WTC11 (cell line): Measurements from ENCODE around the gene WIPF3. TPM values are rescaled to one million over a fixed set of nuclear protein-coding genes. Genes with fewer than 3 reads are reported as not detected.
"Not testable (repeated sequence)": the region's sequence is repeated elsewhere in the genome, so short reads cannot be mapped to it uniquely, and the experiment has no call there.

Experiments used
- ATAC-seq: fragments of 200-7000 bp; cut with Tn5 transposase; 2 replicates; pipeline ENCODE4 v1.10.0; 2021; ENCODE audit warnings: mild to moderate bottlenecking, moderate library complexity
- CTCF ChIA-PET: fragments of 300-600 bp; sonication (Branson Sonifier 250); formaldehyde crosslinking; loops from one replicate; lab custom pipeline; 2021; ENCODE audit warnings: antibody characterized with exemption; lab: Charles Lee
- POLR2A ChIA-PET: fragments of 350-600 bp; sonication (Branson Sonifier 250); formaldehyde crosslinking; loops from one replicate; lab custom pipeline; 2021; ENCODE audit warnings: antibody characterized with exemption; lab: Charles Lee
- DNase-seq: peaks from one replicate; pipeline ENCODE4 v3.0.0; 2021; ENCODE audit warnings: low spot score
- H3K27ac Mint-ChIP-seq: 2 replicates; pipeline ENCODE4 v1.8.0; 2021; ENCODE audit warnings: mixed read lengths
- H3K27me3 Mint-ChIP-seq: 2 replicates; pipeline ENCODE4 v1.8.0; 2021; ENCODE audit warnings: low read depth, mild to moderate bottlenecking, moderate library complexity, mixed read lengths
- H3K36me3 Mint-ChIP-seq: 2 replicates; pipeline ENCODE4 v1.8.0; 2021; ENCODE audit warnings: mixed read lengths
- H3K4me1 Mint-ChIP-seq: 2 replicates; pipeline ENCODE4 v1.8.0; 2022; ENCODE audit warnings: mixed read lengths
- H3K4me3 Mint-ChIP-seq: 2 replicates; pipeline ENCODE4 v1.8.0; 2021; ENCODE audit warnings: mild to moderate bottlenecking, moderate library complexity, mixed read lengths
- H3K9me3 Mint-ChIP-seq: 2 replicates; pipeline ENCODE4 v1.8.0; 2021; ENCODE audit warnings: mixed read lengths
- ATF3 ChIP-seq: sonication (generic); formaldehyde crosslinking; conservative IDR thresholded peaks from 2 replicates; pipeline ENCODE4 v1.8.1; 2022; ENCODE audit warnings: mild to moderate bottlenecking, missing genetic modification reagents
- CBFB ChIP-seq: sonication (generic); formaldehyde crosslinking; IDR thresholded peaks from 2 replicates; pipeline ENCODE4 v1.8.1; 2022; ENCODE audit warnings: mild to moderate bottlenecking, low read depth, missing genetic modification reagents
- CREB1 ChIP-seq: sonication (generic); formaldehyde crosslinking; IDR thresholded peaks from 2 replicates; pipeline ENCODE4 v1.8.0; 2023; ENCODE audit warnings: mild to moderate bottlenecking, missing genetic modification reagents
- CTCF ChIP-seq: fragments of 200-600 bp; IDR thresholded peaks from 2 replicates; pipeline ENCODE4 v1.8.0; 2022; ENCODE audit warnings: antibody characterized with exemption
- GTF2I ChIP-seq: fragments of 250-450 bp; sonication (Bioruptor Pico); conservative IDR thresholded peaks from 2 replicates; pipeline ENCODE4 v1.4.0; 2021; ENCODE audit warnings: mild to moderate bottlenecking
- JAZF1 ChIP-seq: fragments of 250-450 bp; sonication (Bioruptor Pico); IDR thresholded peaks from 2 replicates; pipeline ENCODE4 v1.9.0; 2021; ENCODE audit warnings: moderate library complexity, mild to moderate bottlenecking, inconsistent platforms
- MXD4 ChIP-seq: fragments of 250-450 bp; sonication (Bioruptor Pico); IDR thresholded peaks from 2 replicates; pipeline ENCODE4 v1.8.0; 2021; ENCODE audit warnings: mild to moderate bottlenecking, moderate library complexity, borderline replicate concordance
- NFATC4 ChIP-seq: fragments of 250-450 bp; sonication (Bioruptor Pico); IDR thresholded peaks from 2 replicates; pipeline ENCODE4 v1.9.0; 2021; ENCODE audit warnings: mild to moderate bottlenecking
- NR1H2 ChIP-seq: sonication (generic); formaldehyde crosslinking; IDR thresholded peaks from 2 replicates; pipeline ENCODE4 v1.9.0; 2021; ENCODE audit warnings: mild to moderate bottlenecking, moderate library complexity, missing genetic modification reagents
- RELA ChIP-seq: sonication (generic); formaldehyde crosslinking; IDR thresholded peaks from 2 replicates; pipeline ENCODE4 v1.8.1; 2022; ENCODE audit warnings: missing genetic modification reagents, mild to moderate bottlenecking, borderline replicate concordance
- SOX15 ChIP-seq: fragments of 250-450 bp; sonication (Bioruptor Pico); IDR thresholded peaks from 2 replicates; pipeline ENCODE4 v1.9.0; 2021; ENCODE audit warnings: mild to moderate bottlenecking
- STAT6 ChIP-seq: sonication (generic); formaldehyde crosslinking; conservative IDR thresholded peaks from 2 replicates; pipeline ENCODE4 v1.8.1; 2023; ENCODE audit warnings: mild to moderate bottlenecking, low read depth, missing genetic modification reagents, moderate library complexity
- ZNF138 ChIP-seq: sonication (generic); formaldehyde crosslinking; conservative IDR thresholded peaks from 2 replicates; pipeline ENCODE4 v1.8.1; 2022; ENCODE audit warnings: mild to moderate bottlenecking, moderate library complexity, missing genetic modification reagents
- ZNF219 ChIP-seq: sonication (generic); formaldehyde crosslinking; IDR thresholded peaks from 2 replicates; pipeline ENCODE4 v1.8.0; 2023; ENCODE audit warnings: missing genetic modification reagents, mild to moderate bottlenecking, borderline replicate concordance
- ZNF671 ChIP-seq: fragments of 250-450 bp; sonication (Bioruptor Pico); IDR thresholded peaks from 2 replicates; pipeline ENCODE4 v1.8.0; 2021; ENCODE audit warnings: mild to moderate bottlenecking
- total RNA-seq: library from RNA; stranded (reverse); gene quantifications from 3 replicates; pipeline ENCODE4 v1.2.3, GENCODE V29; 2021
- TF ChIP-seq, protein P1 (sequence below): sonication (generic); formaldehyde crosslinking; IDR thresholded peaks from 2 replicates; pipeline ENCODE4 v1.8.0; 2022; ENCODE audit warnings: missing genetic modification reagents
- TF ChIP-seq, protein P2 (sequence below): fragments of 250-450 bp; sonication (Bioruptor Pico); IDR thresholded peaks from 2 replicates; pipeline ENCODE4 v1.9.0; 2021; ENCODE audit warnings: mild to moderate bottlenecking
- TF ChIP-seq, protein P3 (sequence below): sonication (generic); formaldehyde crosslinking; IDR thresholded peaks from 2 replicates; pipeline ENCODE4 v1.8.1; 2023; ENCODE audit warnings: mild to moderate bottlenecking, moderate library complexity, missing genetic modification reagents
- TF ChIP-seq, protein P4 (sequence below): sonication (generic); formaldehyde crosslinking; IDR thresholded peaks from 2 replicates; pipeline ENCODE4 v1.8.0; 2023; ENCODE audit warnings: mild to moderate bottlenecking, missing genetic modification reagents
- TF ChIP-seq, protein P5 (sequence below): sonication (generic); formaldehyde crosslinking; IDR thresholded peaks from 2 replicates; pipeline ENCODE4 v1.8.0; 2023; ENCODE audit warnings: missing genetic modification reagents

Gene WIPF3
- total RNA-seq, 1 experiment from 2014 or later = 9.9 TPM

GRCh38 chr7:29958667-29959358 is 152.5 kb downstream of the WIPF3 start:
- TF ChIP-seq, protein P1, sequence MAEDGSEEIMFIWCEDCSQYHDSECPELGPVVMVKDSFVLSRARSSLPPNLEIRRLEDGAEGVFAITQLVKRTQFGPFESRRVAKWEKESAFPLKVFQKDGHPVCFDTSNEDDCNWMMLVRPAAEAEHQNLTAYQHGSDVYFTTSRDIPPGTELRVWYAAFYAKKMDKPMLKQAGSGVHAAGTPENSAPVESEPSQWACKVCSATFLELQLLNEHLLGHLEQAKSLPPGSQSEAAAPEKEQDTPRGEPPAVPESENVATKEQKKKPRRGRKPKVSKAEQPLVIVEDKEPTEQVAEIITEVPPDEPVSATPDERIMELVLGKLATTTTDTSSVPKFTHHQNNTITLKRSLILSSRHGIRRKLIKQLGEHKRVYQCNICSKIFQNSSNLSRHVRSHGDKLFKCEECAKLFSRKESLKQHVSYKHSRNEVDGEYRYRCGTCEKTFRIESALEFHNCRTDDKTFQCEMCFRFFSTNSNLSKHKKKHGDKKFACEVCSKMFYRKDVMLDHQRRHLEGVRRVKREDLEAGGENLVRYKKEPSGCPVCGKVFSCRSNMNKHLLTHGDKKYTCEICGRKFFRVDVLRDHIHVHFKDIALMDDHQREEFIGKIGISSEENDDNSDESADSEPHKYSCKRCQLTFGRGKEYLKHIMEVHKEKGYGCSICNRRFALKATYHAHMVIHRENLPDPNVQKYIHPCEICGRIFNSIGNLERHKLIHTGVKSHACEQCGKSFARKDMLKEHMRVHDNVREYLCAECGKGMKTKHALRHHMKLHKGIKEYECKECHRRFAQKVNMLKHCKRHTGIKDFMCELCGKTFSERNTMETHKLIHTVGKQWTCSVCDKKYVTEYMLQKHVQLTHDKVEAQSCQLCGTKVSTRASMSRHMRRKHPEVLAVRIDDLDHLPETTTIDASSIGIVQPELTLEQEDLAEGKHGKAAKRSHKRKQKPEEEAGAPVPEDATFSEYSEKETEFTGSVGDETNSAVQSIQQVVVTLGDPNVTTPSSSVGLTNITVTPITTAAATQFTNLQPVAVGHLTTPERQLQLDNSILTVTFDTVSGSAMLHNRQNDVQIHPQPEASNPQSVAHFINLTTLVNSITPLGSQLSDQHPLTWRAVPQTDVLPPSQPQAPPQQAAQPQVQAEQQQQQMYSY (CRISPR knock-in tag) = no peak
- TF ChIP-seq NR1H2 (no peak), JAZF1 (no peak), SOX15 (no peak), MXD4 (CRISPR knock-in tag) (no peak), CREB1 (CRISPR knock-in tag) (no peak), CBFB (CRISPR knock-in tag) (no peak), ZNF138 (CRISPR knock-in tag) (no peak), ZNF671 (CRISPR knock-in tag) (no peak), ATF3 (CRISPR knock-in tag) (no peak), CTCF (no peak), GTF2I (CRISPR knock-in tag) (no peak), RELA (CRISPR knock-in tag) (no peak), ZNF219 (CRISPR knock-in tag) (no peak), NFATC4 (CRISPR knock-in tag) (no peak), STAT6 (CRISPR knock-in tag) (no peak)
- TF ChIP-seq, protein P2, sequence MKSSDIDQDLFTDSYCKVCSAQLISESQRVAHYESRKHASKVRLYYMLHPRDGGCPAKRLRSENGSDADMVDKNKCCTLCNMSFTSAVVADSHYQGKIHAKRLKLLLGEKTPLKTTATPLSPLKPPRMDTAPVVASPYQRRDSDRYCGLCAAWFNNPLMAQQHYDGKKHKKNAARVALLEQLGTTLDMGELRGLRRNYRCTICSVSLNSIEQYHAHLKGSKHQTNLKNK = no peak
- TF ChIP-seq, protein P3, sequence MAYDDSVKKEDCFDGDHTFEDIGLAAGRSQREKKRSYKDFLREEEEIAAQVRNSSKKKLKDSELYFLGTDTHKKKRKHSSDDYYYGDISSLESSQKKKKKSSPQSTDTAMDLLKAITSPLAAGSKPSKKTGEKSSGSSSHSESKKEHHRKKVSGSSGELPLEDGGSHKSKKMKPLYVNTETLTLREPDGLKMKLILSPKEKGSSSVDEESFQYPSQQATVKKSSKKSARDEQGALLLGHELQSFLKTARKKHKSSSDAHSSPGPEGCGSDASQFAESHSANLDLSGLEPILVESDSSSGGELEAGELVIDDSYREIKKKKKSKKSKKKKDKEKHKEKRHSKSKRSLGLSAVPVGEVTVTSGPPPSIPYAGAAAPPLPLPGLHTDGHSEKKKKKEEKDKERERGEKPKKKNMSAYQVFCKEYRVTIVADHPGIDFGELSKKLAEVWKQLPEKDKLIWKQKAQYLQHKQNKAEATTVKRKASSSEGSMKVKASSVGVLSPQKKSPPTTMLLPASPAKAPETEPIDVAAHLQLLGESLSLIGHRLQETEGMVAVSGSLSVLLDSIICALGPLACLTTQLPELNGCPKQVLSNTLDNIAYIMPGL (CRISPR knock-in tag) = no peak
- TF ChIP-seq, protein P4, sequence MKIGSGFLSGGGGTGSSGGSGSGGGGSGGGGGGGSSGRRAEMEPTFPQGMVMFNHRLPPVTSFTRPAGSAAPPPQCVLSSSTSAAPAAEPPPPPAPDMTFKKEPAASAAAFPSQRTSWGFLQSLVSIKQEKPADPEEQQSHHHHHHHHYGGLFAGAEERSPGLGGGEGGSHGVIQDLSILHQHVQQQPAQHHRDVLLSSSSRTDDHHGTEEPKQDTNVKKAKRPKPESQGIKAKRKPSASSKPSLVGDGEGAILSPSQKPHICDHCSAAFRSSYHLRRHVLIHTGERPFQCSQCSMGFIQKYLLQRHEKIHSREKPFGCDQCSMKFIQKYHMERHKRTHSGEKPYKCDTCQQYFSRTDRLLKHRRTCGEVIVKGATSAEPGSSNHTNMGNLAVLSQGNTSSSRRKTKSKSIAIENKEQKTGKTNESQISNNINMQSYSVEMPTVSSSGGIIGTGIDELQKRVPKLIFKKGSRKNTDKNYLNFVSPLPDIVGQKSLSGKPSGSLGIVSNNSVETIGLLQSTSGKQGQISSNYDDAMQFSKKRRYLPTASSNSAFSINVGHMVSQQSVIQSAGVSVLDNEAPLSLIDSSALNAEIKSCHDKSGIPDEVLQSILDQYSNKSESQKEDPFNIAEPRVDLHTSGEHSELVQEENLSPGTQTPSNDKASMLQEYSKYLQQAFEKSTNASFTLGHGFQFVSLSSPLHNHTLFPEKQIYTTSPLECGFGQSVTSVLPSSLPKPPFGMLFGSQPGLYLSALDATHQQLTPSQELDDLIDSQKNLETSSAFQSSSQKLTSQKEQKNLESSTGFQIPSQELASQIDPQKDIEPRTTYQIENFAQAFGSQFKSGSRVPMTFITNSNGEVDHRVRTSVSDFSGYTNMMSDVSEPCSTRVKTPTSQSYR (CRISPR knock-in tag) = no peak
- TF ChIP-seq, protein P5, sequence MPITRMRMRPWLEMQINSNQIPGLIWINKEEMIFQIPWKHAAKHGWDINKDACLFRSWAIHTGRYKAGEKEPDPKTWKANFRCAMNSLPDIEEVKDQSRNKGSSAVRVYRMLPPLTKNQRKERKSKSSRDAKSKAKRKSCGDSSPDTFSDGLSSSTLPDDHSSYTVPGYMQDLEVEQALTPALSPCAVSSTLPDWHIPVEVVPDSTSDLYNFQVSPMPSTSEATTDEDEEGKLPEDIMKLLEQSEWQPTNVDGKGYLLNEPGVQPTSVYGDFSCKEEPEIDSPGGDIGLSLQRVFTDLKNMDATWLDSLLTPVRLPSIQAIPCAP = no peak
- H3K27ac Mint-ChIP-seq = 0 out of 2 replicates have a peak overlapping the region, but pooled peaks have one; percentile 10
- peaks cover 36% of the 10 kb centered on the region for H3K4me1 Mint-ChIP-seq
- H3K4me3 Mint-ChIP-seq = no peak overlapping the region
- peaks cover 34% of the 10 kb centered on the region for H3K36me3 Mint-ChIP-seq
- POLR2A ChIA-PET = no interaction called here
- H3K9me3 Mint-ChIP-seq = peaks cover 4% of the 10 kb centered on the region
- CTCF ChIA-PET = interaction anchor here (1.2 kb wide), 1 partner anchor 103 kb away, joined by 4 read pairs; no protein-coding TSS in a partner anchor
- ATAC-seq = no peak
- DNase-seq = no peak
- no peaks in the 10 kb centered on the region for H3K27me3 Mint-ChIP-seq

DNA sequence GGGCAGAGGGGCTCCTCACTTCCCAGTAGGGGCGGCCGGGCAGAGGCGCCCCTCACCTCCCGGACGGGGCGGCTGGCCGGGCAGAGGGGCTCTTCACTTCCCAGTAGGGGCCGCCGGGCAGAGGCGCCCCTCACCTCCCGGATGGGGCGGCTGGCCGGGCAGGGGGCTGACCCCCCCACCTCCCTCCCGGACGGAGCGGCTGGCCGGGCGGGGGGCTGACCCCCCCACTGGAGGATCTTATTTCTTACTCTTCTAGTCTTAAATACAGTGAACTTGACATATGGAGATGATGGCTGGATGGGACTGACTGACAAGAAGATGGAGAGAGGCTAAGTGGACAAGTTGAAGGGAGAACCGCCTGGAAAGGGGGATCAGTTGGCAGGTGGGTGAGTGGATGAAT is 155.3 kb downstream of the WIPF3 start:
- H3K27me3 Mint-ChIP-seq, CTCF ChIA-PET, H3K9me3 Mint-ChIP-seq, H3K27ac Mint-ChIP-seq, H3K4me3 Mint-ChIP-seq, DNase-seq, POLR2A ChIA-PET, ATAC-seq: not testable (repeated sequence)
- Mint-ChIP-seq H3K36me3 (peaks cover 30% of the 10 kb centered on the region), H3K4me1 (peaks cover 27% of the 10 kb centered on the region)
